ENCODE results near the gene HIBCH.
"Not testable (repeated sequence)": the region's sequence is repeated elsewhere in the genome, so short reads cannot be mapped to it uniquely, and the experiment has no call there.

Gene HIBCH

DNA sequence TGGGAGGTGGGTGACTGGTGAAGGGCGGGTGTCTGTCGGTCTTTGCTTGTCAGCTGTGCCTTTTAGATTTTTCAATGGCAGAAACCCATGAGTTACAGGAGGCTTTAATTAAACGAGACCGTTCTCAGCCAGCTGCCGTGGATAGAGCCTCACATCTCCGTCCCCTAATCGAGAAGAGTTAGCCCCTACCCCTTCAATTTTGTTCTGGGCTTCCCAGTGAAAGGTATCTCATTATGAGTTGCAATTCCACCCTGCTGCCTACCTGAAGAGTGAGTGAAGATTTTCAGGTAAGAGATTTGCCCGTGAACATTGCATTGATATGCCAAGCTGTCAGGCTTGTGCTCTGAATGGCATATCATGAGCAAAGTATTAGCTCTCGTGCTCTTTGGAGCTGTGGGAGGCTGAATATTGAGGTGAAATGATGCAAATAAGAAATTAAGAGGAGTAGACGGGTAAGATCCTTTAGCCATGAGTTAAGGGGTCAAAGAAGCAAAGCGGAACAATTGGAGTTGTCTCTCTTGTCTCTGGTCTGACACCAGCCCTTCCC is 138.4 kb downstream of the HIBCH start:
- DNase-seq: no peak

DNA sequence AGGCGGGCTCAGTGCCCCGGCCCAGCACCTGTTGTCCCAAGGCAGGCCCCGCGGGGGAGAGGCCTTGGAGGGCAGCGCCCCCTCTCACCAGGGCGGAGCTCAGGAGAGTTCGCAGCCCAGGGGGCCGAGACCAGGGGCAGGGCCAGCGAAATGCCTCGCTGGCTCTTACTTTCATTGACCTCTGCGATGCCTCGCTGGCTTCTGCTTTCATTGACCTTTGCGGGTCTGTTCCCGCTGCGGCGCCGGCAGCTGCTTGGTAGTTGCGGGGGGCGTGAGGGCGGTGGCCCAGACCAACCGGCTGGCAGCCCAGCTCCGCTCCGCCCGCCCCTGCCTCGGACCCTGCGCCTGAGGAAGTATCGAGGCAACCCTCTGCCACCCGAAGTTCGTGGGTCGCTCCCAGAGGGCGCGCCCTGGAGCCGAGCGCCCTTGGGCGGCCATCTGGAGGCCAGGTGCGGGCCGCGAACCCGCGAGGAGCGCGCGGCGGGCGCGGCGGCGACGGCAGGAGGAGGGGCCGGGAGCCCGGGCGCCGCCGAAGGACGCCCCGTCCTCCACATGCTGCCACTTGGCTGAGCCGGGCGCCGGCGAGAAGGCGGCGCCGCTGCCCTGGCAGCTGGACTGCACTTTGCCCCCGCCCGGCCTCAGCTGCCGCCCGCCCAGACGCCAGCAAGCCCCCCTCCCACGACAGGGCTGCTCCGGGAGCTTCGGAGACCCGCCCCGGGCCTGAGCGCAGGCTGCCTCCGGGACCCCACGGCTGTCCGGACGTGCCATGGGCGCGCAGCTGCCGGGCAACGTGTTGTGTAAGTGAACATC is 139.1 kb downstream of the HIBCH start:
- DNase-seq: peak; percentile 33

DNA sequence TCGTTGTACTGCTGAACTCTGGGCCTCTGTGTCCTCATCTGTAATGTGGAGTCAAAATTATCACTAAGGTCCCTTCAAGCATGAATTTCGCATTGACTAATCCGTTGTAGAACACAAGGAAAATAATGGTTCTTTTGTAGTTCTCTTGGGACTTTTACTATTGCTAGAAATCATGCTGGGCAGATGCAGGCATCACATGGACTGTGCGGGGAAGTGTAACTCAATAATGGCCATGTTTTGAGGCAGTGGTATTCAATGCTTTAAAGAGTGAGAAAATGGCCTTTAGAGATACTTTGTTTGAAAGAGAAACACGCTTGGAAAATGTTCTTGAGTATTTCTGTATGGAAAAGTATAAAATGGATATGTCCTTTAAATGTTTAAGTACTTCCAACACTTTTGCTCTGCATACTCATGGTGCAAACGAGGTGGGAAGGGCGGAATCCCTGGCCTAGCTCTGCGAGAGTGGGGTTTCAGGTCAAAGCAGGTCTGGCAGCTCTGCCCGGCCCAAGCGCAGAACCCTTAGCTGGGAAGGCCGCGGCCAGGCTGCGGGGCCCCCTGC is 139.8 kb downstream of the HIBCH start:
- no peak for DNase-seq

DNA sequence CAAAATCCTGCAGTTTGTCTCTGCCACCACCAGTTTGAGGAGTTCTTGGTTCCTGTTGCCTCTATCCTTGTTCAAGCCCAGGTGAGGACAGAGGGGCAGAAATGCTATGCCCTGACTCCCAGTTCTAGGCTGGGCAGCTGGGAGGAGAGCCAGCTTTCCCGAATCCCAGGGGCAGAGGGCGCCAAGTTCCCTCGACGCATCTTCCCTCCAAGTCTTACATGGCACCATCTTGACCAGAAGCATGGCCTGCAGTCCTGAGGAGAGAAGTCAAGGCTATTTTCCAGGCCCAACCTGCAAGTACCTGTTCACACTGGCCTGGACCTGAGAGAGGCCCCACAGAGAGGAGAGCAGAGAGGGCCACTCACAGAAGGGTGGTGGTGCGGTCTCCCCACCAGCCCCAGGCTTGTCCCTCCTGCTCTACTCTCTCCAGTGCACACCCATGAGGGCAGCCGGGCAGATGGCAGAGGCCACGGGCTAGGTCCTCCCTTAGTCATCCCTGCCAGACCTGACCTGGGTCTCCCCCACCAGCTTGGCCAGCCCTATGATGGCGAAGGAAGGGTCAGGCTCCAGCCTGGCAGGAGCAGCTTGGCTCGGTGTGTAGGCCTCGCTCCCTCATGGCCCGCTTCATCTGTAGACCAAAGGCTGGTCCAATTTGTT is 141.4 kb downstream of the HIBCH start:
- DNase-seq: no peak

DNA sequence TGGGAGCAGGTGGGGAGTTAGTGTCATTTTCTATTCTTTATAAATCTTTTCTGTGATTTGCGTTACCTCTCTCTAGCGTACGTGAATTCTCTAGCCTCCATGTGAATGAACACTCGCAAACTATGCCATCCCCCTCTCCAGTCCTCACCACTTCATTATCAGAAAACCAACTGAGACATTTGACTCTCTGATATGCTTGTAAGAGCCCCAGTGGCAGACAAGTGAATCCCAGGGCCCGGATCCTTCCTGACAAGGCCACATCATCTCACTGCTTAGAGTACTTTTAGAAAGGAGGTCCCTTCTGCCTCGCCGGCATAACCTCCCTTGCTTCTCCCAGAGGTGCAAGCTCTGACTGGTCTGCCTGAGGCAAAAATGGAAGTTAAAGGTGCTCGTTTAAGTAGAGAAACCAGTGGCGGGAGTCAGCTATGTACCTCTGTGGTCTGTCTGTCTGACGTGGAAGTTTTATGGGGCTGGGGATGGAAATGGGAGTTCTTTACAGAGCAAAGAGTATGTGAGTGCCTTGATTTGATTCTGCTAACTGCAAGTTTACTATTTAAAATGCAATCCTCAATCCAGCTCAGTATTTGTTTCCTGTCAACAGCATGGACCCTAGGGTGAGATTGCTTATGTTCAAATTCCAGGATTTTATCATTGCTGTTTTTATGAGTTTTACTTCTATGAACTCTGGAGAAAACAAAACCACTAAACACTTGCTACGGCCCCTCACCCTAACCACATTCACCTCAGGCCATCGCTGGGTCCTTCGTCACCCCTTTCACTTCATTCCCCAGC is 142.2 kb downstream of the HIBCH start:
- DNase-seq: no peak

DNA sequence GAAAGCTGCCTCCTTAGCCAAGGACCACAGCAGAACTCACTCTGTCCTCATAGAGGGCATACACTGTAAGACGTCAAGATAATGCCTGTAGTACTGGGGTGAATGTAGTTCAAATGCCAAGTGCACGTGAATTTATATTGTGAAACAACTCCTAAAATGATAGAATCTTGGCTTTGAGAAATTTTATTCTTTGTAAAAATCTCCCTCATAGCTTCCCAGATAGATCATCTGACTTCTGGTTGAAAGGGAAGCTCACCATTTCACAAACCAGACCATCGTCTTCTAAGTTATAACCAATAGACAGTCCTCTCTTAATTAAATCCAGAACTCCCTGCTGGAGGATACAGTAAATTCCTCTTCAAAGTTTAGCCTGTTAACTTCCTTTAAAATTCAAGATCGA is 146.2 kb downstream of the HIBCH start:
- DNase-seq: no peak

DNA sequence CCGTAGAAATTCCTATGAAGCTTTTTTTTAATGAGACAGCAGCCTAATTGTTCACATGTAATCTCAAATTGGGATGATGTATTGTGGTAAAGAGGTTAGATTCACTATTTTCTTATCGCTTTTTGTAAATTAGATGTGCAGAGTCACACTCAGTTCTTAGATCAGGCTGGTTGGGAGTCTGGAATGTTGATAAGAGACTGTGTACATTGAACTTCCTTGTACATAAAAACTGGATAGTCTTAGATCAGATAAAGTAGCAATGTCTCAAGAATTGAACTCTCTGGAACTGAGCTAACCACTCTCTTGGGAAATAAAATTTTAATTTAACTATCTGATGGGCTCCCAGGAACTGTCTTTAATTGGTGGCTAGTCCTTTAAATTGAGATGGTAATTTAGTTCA is 149.0 kb downstream of the HIBCH start:
- no peak for DNase-seq

DNA sequence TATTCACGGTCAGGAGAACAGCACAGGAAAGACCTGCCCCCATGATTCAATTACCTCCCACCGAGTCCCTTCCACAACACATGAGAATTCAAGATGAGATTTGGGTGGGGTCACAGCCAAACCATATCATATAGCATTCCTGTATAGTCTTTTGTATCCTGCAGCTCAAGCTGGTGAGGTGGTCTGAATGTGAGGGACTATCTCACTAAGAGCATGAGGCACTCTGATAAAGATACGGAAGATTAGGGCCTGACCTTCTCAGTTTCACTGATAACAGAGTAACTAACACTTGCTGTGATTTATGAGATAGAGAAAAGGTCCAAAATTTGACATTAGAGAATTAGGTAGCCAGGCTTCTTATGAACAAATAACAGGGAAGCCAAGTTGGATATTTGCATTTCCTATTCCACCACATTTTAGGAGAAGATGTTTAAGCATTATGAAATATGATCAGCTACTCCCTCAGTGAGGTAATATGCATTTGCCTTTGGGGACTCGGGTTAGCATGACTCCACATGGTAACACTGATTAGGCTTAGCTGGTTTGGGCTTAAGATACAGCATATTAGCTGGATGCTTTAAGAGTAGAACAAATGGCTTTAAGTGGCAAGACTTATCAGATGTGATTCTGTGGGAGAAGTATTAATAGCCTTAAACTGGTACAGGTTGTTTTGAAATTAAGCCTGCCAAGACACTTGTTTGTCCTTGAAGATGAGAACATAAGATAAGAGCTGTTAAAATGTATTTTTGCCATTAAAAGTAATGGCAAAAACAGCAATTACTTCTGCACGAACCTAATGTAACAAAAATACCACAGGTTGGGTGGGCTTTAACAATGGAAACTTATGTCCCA is 150.2 kb downstream of the HIBCH start:
- no peak for DNase-seq

DNA sequence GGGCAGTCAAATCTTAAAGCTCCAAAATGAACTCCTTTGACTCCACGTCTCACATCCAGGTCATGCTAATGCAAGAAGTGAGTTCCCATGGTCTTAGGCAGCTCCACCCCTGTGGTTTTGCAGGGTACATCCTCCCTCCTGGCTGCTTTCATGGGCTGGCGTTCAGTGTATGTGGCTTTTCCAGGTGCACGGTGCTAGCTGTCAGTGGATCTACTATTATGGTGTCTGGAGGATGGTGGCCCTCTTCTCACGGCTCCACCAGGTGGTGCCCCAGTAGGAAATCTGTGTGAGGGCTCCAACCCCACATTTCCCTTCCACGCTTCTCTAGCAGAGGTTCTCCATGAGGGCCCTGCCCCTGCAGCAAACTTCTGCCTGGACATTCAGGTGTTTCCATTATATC is 151.9 kb downstream of the HIBCH start:
- DNase-seq: no peak

DNA sequence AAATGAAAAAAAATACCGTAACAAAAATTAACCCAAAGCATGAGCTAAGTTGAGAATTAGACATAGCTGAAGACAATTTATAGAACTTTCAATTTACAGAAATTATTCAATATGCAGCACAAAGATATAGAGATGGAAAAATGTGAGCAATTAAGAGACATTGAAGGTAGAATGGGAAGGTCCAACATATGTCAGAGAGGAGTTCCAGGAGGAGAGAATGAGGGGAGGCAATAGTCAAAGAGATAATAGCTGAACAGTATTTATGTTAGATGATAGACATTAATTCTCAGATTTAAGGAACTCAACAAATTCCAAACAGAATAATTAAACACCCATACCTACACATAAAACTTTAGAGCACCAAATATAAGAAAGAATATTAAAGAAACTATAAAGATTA is 154.1 kb downstream of the HIBCH start:
- DNase-seq: no peak

DNA sequence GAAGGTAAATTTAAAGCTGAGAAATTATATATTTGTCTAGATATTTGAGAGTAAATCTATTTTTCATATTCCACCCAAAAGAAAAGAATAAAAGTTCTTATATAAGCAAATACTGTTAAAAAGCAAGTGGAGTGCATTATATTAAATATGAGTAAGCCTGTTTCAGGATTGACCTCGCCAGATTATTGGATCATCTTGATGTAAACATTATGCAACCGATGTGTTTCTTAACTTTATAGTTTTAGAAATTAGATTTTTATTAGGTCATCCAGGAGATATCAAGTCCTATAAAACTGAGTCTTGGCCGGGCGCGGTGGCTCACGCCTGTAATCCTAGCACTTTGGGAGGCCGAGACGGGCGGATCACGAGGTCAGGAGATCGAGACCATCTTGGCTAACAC is 156.8 kb downstream of the HIBCH start:
- no peak for DNase-seq

DNA sequence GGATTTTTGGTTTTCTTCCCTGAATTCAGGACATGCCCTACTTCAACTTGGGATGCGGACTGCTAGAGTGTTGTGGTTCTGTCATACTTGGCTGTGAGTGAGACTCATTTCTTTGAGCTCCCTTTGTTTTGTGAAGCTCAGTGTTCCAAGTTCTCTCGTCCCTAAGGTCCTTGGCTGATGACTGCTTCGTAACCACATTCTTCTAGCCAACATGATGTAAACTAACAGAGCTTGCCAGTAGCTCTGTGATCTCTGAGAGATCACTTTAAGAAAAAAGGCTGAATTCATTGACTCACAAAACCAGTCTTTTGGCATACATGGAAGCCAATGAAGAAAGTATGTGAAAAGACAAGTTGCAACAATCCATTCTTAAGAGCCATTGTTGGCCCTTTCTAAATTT is 160.2 kb downstream of the HIBCH start:
- DNase-seq: no peak

DNA sequence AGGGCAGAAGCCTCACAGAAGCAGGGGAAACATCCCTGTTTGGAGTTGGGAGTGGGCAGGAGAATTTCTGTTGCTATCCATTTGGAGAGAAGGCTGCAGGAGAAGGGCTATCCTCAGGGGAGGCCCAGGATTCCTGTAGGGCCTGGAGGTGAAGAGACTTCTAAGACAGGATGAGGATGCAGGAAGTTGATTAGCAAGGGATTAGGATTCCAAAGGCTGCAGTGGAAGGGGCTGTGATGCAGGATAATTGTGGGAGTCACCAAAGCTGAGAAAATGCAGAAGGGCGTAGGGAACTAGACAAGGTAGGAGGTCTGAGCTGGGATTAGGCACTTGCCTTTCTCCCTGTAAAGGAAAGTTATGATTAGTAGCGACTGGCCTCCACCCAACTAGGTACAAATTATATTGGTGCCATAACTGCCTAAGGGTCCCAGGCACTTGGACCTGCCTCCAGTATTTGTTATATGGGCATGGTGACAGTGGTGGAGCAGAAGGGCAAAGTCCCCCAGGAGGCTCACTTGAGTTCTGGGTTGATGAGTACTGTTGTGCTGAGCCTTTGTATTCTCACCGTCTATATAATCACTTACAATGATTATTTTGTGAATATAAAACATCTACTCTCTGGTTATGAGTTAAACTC is 160.7 kb downstream of the HIBCH start:
- no peak for DNase-seq

DNA sequence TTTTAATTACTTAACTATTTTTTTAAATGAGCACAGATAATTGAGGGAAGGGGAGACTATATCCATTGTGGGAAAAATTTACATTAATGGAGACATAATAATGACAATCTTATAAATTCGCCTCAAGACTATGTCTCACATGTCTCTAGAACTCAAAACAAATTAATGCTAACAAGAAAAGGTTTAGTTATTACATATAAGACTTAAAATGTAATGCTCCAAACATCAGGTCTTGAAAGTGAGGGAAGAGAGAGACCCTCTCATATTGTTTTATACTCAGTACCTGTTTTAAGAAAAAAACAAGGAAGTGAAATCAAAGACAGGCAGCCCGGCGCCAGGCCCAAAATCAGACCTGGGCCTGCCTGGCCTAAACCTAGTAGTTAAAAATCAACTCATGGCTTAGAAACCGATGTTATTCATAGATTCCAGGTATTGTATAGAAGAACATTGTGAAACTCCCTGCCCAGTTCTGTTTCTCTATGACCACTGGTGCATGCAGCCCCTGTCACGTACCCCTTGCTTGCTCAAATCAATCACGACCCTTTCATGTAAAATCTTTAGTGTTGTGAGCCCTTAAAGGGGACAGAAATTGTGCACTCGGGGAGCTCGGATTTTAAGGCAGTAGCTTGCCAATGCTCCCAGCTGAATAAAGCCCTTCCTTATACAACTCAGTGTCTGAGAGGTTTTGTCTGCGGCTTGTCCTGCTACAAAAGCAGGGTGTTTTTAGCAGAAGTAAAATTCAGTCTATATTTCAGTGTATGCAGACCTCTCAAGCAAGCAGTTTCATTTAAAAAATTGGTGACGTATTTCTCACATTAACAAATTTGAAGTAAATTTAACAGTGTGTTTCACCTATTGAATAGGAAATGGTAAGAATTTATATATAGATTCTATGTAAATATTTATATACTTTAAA is 161.8 kb downstream of the HIBCH start:
- DNase-seq: not testable (repeated sequence)

DNA sequence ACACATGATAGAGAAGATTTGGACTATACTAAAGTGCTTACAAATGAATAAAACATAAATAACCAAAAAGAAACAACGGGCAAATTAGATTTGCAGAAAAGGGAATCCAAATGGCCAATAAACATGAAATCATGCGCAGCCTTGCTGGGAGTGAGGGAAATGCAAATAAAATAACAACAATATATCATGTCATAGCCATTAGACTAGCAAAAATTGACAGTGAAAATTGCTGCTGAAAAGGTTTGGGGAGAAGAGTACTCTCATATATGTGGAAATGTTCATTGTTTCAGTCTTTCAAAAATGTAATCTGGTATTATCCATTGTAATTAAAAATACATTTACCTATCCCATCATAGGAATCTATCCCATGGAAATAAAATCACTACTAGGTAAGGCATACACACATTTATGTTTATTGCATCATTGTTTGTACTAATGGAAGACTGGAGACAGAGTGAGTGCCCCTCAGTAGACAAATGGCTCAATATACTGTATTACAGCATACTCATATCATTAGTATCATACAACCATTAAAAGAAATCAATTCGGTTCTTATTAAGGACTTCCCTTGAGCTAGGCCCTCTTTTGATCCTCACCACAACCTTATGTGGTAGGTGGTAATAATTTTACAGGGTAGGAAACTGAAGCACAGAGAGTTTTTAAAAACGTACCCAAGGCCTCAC is 163.0 kb downstream of the HIBCH start:
- no peak for DNase-seq
